HG02884 (cell line): ENCODE measurements around the gene MAPK14.
"Not testable (repeated sequence)": the region's sequence is repeated elsewhere in the genome, so short reads cannot be mapped to it uniquely, and the experiment has no call there.

Source experiments
- ATAC-seq: cut with Tn5 transposase; IDR thresholded peaks from one replicate; pipeline ENCODE4 v1.9.1; 2021; ENCODE audit warnings: mild to moderate bottlenecking, moderate library complexity; ENCODE audit not compliant: unreplicated experiment

MAPK14 gene

DNA sequence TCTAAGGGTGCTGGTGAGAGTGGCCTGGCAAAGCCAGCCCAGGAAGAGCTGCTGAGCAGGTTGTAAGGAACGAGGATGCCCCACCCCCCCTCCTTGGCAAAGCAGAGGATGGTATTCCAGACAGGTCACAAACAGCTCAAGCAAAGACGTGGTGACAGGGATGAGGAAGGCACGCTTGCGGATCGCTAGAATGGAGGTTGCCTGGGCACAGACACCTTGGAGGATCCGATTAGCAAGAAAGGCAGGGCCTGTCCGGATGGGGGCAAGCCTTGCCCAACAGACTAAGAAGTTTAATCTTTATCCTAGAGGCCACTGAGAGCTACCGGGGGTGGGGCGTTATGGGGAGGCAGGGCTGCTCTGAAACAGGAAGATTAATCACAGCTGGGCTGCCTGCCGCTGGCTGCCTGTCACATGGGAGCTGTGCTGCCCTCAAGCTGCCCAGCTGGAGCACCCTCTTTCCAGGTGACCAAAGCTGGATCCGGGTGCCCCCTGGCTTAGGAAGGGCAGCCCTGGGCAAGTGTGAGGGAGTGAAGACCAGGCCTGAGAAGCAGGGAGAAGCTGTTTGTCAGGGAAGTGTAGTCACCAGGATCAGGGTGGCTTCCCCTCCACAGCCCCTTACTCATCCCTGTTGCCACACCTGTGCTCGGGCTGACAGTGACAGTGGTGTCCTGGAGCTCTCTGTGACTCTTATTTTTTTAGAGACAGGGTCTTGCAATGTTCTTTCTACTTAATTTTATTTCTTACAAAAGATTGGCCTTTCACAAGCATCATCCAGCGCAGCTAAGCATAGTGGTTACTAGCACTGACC is 93.6 kb downstream of the MAPK14 start:
- ATAC-seq: no peak

DNA sequence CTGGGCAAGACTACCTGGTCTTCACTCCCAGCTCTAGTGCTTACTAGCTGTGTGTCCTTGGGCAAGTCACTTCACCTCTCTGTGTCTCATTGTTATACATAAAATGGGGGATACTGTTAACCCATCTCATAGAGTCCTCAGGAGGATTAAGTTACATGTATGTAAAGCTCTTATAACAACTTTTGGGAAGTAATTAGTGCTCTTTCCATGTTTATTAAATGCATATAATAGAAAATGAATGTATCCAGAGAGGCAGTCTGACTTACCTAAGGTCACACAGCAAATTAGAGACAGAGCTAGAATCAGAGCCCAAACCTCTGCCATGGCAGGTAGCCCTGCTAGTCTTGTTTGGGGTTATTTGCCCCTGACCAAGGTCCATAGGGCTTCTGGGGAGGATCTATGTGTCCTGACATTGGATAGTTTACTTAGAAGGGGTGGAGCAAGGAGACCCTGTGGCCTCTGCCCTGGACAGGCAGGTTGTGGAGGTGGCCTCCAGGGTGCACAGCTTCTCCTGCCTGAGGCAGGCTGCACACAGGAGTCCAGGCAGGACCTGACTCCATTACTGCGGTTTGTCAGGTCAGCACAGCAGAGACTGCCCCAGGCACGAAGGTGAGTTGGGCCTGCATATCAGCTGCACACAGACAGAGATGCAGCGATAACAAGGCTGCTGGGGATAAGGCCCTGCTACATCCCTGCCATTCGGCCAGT is 94.3 kb downstream of the MAPK14 start:
- no peak for ATAC-seq

DNA sequence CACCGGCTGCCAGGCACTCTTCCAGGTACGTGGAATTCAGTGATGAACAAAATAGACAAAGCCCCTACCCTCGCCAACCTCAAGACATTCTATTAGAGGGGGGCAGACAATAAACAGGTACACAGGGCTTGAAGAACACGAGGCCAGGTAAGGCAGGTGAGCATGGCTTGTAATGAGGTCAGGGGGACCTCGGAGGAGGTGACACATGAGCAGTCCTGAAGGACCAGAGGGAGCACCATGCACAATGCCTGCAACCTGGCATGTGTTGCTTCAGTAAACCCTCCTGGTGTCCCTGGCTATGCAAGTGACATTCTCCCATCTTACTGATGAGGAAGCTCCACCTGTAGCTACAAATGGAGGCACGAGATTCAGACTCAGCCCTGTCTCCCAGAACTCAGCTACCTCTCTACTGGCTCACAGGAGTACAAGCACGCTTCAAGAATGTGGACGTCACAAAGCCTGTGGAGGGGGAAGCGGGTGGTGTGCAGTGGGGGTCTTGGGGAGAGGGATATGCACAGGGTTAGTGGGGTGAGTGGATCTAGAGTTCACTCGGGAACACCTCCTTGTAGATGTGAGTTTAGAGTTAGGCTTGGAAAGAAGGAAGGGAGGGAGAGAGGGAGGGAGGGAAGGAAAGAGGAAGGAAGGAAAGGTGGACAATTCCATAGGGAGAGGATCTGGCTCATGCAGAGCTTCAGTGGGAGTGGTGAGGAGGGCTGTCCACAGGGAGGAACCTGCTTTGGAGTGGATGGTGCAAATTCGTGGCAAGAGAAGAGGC is 95.1 kb downstream of the MAPK14 start:
- no peak for ATAC-seq

DNA sequence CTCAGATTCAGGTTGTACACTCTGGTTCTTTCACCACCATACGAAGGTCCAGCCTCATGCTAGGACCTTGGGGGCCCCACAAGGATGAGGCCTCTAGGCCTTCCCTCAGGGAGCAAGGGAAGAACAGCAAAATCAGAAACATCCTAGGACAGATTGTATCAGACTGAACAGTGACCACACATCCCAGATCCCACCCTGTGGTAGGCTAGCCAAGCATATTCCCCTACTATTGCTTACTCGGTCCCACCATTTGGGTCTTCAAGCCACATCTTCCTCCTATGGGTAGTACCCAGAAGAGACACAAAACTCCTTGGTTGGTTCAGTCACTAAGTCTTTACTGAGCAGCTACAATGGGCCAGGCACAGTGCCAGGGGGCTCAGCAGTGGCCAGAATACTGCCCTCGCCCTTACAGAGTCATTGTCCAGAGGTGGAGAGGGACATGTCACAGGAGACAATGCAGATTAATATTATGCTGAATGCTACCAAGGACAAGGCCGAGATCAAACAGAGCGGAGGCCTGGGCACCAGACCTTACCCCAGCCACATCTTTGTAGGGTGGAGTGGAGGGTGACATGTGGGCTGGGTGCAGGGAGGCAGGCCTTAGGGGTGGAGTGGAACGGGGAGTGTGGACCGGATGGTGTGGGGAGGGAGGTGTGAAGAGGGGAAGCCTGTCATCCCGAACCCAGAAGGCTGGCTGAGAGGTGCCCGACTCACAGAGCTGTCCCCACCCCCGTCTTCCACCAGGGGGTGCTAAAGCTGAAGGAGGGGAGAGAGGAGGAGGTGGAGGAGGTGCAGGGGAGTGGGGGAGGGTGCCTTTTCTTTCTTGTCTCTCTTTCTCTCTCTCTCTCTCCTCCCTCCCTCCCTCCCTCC is 95.9 kb downstream of the MAPK14 start:
- peak; percentile 44 for ATAC-seq

DNA sequence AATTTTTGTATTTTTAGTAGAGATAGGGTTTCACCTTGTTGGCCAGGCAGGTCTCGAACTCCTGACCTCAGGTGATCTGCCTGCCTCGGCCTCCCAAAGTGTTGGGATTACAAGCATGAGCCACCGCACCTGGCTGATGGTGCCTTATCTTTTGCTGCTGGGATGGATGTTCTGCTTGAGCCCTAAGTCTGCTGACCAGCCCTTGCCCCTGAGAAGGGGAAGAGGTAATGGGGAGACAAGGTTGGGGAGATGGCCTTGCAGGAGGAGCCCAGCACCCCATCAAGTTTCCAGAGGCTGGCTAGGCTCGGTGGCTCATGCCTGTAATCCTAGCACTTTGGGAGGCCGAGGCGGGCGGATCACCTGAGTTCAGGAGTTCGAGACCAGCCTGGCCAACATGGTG is 96.7 kb downstream of the MAPK14 start:
- not testable (repeated sequence) for ATAC-seq

DNA sequence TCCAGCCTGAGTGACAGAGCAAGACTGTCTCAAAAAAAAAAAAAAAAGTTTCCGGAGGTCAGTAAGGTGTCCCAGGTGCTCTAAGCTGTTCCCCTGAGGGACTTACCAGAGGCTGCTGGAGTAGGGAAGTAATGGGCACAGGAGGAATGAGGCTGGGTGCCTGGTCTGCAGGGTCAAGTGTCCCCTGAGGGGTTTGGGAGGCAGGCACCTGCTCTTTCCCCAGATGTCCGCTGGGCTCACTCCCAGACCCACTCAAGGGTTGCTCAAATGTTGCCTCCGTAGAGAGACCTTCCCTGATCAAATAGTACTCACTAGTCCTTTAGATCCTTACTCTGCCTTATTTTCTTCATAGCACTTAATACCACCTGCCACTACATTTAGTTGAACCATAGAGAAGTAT is 97.3 kb downstream of the MAPK14 start:
- no peak for ATAC-seq

DNA sequence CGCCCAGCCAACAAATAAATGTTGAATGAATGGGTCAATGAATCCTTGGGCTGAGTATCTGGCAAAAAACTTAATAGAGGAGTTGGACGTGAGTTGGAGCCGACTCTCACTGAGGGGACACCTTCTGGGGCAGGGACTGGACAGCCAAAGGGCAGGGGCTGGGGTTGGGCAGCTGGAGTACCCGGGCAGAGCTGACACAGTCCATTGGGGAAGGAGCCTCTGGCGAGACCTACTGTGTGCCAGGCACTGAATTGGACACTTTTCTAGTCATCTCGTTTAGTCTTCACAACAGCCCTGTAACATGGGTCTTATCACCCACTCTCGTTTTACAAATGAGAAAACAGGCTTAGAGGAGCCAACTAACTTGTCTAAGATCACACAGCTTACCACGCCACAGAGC is 98.0 kb downstream of the MAPK14 start:
- ATAC-seq: no peak

DNA sequence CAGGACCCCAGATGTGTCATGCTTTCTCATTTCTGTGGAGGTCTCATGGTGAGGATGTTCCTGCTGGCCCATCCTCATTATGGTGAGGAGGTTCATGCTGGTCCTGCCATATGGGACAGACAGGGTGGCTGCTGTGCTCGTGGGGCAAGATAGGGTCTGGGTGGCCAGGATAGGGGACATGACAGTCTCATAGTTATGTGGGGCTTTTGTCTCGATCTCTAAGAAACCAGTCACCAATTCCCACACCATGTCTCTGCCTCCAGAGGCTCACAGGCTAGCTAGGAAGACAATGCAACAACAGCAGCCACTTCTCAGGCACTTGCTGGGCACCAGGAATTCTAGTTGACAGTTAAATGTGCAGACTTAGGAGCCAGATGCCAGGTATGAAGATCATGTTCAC is 98.5 kb downstream of the MAPK14 start:
- no peak for ATAC-seq

DNA sequence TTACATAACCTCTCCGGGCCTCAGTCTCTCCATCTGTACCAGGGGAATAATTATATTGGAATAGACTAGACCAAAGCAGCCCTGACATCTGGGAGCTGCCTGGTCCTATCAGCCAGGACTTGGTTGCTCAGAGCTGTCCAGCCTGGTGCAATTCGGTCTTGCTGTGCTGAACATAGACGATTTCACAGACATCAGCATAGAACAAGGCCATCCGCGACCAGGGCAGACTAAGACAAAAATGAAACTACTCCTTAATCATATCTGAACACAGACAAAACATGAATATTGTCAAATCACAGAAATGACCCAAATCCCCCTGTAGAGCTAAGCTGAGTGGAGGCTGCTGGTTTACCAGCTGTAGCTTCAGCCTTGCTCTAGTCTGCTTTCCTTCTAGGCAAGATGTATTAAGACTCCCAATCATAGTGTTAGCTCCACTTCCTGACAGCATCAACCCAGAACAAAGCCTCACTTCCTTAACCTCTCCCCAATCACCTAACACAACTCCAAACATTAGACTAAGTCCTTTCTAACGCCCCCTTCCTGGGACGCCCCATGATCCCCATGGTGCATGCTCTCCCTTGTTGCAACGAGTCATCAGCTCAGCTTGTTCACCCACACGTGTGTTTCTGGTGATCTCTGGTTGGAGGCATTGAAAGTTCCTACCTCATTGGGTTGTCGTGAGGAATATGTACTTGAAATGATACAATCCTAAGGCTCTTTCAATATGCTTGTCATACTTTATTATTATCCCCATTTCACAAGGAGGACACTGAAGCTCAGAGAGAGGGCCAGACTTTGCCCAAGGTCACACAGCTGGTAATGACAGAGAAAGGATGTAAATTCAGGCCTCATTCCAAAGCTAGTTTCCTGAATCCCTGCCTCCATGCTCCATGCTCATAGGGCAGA is 99.2 kb downstream of the MAPK14 start:
- ATAC-seq: no peak

DNA sequence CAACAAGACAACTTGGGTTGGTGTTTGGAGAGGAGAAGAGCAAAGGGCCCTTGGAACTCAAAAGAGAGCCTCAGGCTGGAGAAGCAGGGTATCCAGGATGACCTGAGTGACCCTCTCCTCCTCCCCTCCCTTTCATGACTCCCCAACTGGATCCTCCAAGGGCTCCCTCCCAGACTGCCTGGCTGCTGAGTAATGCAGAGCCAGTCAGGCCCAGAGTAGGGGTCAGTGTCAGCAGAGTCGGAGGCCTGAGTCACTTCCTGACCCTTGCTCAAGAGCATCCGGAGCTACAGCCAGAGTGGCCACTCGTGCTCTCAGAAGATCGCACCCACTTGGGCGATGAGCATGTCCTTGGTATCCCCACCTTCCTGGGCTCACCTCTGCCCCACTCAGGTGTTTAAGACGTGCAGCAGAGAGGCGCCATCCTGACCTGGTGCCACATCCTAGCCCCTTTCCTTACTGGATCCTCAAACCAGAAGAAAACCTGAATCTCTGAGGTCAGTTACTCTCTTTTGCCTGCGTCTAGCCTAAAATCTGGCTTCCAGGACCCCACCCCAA is 99.9 kb downstream of the MAPK14 start:
- ATAC-seq: no peak

DNA sequence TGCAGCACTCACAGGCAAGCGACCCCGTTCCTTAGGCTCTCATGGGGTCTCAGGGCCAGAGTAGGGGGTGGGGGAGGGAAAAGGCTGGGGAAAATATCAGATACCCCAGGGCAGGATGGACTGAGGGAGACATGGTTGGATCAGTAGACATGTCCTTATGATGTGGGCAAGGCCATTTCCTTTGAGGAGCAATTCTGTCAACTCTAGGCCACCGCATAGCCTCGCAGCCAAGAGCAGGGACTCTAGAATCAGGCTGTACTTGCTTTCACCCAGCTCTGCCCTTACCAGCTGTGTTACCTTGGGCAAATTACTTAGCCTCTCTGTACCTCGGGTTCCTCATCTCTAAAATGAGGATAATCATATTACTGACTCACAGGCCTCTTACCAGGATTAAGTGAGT is 100.5 kb downstream of the MAPK14 start:
- ATAC-seq: no peak

DNA sequence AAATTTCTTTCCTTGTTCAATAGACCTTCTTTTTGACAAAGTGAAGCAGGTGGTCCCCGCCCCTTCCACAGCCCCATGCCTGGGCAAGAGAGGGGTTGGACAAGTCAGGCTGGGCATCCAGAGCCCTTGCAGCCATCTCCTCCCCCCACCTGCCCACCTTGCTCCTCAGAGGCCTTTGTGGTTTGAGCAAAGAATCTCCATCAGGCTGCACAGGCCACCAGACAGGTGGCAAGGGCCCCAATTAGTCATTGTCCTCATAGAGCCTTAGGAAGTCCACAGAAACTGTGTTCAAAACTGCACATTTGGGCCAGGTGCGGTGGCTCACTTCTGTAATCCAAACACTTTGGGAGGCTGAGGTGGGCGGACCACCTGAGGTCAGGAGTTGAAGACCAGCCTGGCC is 101.2 kb downstream of the MAPK14 start:
- ATAC-seq: no peak

DNA sequence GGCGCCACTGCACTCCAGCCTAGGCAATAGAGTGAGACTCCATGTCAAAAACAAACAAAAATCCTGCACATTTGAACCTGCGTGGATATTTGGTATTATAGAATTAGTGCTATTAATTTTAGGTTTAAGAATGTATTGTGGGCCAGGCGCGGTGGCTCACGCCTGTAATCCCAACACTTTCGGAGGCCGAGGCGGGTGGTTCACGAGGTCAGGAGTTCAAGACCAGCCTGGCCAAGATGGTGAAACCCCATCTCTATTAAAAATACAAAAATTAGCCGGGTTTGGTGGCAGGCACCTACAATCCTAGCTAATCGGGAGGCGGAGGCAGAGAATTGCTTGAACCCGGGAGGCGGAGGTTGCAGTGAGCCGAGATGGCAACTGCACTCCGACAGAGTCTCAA is 101.7 kb downstream of the MAPK14 start:
- not testable (repeated sequence) for ATAC-seq

DNA sequence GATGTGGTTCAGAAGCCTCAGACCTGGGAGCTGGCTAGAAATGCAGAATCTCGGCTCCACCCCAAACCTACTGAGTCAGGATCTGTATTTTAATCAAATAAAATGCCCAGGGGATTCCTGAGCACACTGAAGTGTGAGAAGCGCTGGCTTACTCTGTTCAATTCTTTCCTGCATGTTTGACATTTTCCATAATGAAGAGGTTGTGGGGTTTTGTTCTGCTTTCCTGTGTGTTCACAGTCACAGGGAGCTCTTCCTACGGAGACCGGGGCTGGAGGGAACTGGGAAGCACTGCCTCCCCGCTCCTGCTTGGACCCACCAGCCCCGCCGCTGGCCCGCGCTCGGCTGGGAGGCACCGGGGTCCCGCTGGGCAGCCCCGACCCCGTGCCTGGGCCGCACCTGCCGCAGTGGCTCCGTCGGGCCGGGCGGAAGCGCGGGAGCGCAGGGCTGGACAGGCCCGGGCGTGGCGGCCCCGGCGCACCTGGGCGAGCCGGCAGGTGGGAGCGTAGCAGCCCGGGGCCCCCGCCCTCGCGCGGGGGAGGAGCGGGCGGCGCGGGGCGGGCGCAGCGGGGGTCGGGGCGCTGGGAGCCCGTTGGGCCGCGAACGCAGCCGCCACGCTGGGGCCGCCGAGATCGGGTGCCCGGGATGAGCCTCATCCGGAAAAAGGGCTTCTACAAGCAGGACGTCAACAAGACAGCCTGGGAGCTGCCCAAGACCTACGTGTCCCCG is 102.5 kb downstream of the MAPK14 start, which contains the start of gene MAPK13:
Gene MAPK13 (plus strand): TSS at position 573 of the 726 bp plus-strand sequence. CDS start 70 bp downstream, at position 643.
- ATAC-seq: no peak

DNA sequence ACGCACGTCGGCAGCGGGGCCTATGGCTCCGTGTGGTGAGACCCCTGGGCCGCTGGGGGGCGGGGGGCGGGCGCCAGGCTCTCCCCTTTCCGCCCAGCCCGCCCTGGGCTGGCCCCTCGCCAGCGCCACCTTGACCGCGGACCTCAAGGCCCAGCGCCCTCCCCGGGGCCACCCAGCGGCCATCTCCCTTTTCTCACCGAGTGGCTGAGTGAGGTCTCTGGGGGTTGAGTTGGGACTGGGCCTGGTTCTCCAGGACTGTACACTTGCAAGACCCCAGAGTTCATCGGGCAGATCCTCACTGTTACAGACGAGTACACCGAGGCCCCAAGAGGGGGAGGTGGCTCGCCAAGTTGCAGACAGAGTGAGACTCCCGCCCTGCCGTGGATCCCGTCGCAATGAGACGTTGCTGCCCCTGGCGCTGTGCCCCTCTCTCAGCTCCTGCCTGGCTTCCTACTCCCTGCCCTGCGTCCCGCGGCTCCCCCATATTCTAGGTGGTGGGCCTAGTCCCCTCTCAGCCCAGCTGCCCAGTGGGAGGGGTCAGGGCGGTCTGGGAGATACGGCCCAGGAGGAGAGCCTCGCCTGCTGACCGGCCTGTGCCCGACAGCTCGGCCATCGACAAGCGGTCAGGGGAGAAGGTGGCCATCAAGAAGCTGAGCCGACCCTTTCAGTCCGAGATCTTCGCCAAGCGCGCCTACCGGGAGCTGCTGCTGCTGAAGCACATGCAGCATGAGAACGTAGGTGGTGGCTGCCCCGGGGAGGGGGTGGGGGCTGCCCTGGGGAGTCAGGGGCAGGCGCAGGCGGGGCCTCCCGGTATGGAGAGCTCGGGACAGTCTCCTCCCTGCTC is 103.3 kb downstream of the MAPK14 start:
- ATAC-seq: peak; percentile 21

DNA sequence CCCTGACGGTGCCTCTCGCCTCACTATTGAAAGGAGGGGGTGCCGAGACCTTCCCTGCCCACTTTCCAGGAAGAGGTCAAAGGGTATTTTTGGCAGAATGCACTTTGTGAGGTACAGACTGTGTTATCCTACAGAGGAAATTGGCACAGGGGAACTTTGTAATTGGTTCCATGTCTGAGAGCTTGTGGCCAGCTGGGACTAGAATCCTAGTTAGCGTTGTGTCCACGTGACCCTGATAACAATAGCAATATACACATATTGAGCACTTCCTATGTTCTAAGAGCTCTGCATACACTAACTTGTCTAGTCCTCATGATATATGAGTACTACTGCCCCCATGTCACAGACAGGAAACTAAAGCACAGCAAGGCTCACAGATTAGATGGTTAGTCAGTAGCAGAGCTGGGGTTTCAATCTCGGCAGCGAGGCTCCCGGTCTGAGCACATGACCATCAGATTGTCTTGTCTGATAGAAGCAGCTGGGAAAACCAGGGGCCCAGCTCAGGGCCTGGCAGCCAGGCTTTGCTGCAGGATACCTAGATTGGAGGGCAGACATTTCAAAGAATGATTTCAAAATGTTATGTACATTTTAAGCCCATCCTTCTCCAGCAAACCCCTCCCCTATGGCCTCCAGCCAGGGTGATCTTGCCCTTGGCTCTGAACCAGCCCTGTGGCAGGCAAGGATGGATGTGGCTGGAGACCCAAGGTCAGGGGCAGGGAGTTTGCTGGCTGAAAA is 104.1 kb downstream of the MAPK14 start:
- peak; percentile 77 for ATAC-seq
